ENCODE measurements around the gene SPATA16.

SPATA16 gene

GRCh38 chr3:173153631-173154030 lies 12.6 kb upstream of the SPATA16 start:
- Histone ChIP-seq H3K23ac (ENCODE audit: low read length) (no peak overlapping the region), H3K4me3 (ENCODE audit: low read length) (no peak overlapping the region), H3K4ac (ENCODE audit: low read depth, low read length) (no peak overlapping the region), H2BK15ac (replicated peaks; ENCODE audit: low read depth) (no peak overlapping the region), H3K79me2 (ENCODE audit: control insufficient read depth, insufficient read depth, low read length) (no peaks in the 10 kb centered on the region), H3K36me3 (ENCODE audit: control insufficient read depth, insufficient read depth, low read length) (no peaks in the 10 kb centered on the region), H2AK5ac (ENCODE audit: low read length) (no peak overlapping the region), H3K56ac (ENCODE audit: low read length) (no peak overlapping the region), H3K27ac (ENCODE audit: low read depth, low read length) (no peak overlapping the region), H3K27me3 (ENCODE audit: insufficient read depth, low read length, poor library complexity) (no peaks in the 10 kb centered on the region), H4K8ac (ENCODE audit: low read depth, low read length) (no peak overlapping the region), H3K4me1 (ENCODE audit: control insufficient read depth, low read depth, low read length) (no peaks in the 10 kb centered on the region), H2BK120ac (ENCODE audit: low read depth, low read length) (no peak overlapping the region), H3K4me2 (ENCODE audit: low read length) (no peak overlapping the region), H3K79me1 (ENCODE audit: low read length) (no peaks in the 10 kb centered on the region), H2BK5ac (ENCODE audit: low read length) (no peak overlapping the region), H3K18ac (ENCODE audit: low read length) (no peak overlapping the region), H4K5ac (ENCODE audit: low read length) (no peak overlapping the region), H3K9ac (ENCODE audit: low read length) (no peak overlapping the region)
- no CpG with 5 or more reads among the region's 2 CpGs for WGBS (ENCODE audit: extremely low coverage, insufficient coverage, low lambda C conversion rate)
- DNase-seq: no peak

GRCh38 chr3:173139420-173139819 lies 1.6 kb downstream of the SPATA16 start:
- no peak overlapping the region for H2AK5ac ChIP-seq (ENCODE audit: low read length)
- no peak overlapping the region for H3K56ac ChIP-seq (ENCODE audit: low read length)
- H3K27me3 ChIP-seq (ENCODE audit: insufficient read depth, low read length, poor library complexity): no peaks in the 10 kb centered on the region
- no peaks in the 10 kb centered on the region for H3K79me2 ChIP-seq (ENCODE audit: control insufficient read depth, insufficient read depth, low read length)
- WGBS (ENCODE audit: extremely low coverage, insufficient coverage, low lambda C conversion rate): no CpG with 5 or more reads among the region's 2 CpGs
- H2BK120ac ChIP-seq (ENCODE audit: low read depth, low read length): no peak overlapping the region
- H3K4me2 ChIP-seq (ENCODE audit: low read length): no peak overlapping the region
- no peak overlapping the region for H4K5ac ChIP-seq (ENCODE audit: low read length)
- no peaks in the 10 kb centered on the region for H3K36me3 ChIP-seq (ENCODE audit: control insufficient read depth, insufficient read depth, low read length)
- no peak overlapping the region for H3K4me3 ChIP-seq (ENCODE audit: low read length)
- H3K27ac ChIP-seq (ENCODE audit: low read depth, low read length): no peak overlapping the region
- H3K4ac ChIP-seq (ENCODE audit: low read depth, low read length): no peak overlapping the region
- no peak overlapping the region for H3K18ac ChIP-seq (ENCODE audit: low read length)
- no peaks in the 10 kb centered on the region for H3K4me1 ChIP-seq (ENCODE audit: control insufficient read depth, low read depth, low read length)
- H2BK15ac ChIP-seq (replicated peaks; ENCODE audit: low read depth): no peak overlapping the region
- H3K23ac ChIP-seq (ENCODE audit: low read length): no peak overlapping the region
- no peaks in the 10 kb centered on the region for H3K79me1 ChIP-seq (ENCODE audit: low read length)
- H4K8ac ChIP-seq (ENCODE audit: low read depth, low read length): no peak overlapping the region
- no peak for DNase-seq
- no peak overlapping the region for H3K9ac ChIP-seq (ENCODE audit: low read length)
- no peak overlapping the region for H2BK5ac ChIP-seq (ENCODE audit: low read length)

GRCh38 chr3:173138026-173138425 lies 3.0 kb downstream of the SPATA16 start:
- no peak overlapping the region for H2BK5ac ChIP-seq (ENCODE audit: low read length)
- no peak overlapping the region for H2BK120ac ChIP-seq (ENCODE audit: low read depth, low read length)
- H3K79me2 ChIP-seq (ENCODE audit: control insufficient read depth, insufficient read depth, low read length): no peaks in the 10 kb centered on the region
- no peak overlapping the region for H3K18ac ChIP-seq (ENCODE audit: low read length)
- H3K4me2 ChIP-seq (ENCODE audit: low read length): no peak overlapping the region
- H4K8ac ChIP-seq (ENCODE audit: low read depth, low read length): no peak overlapping the region
- no peak overlapping the region for H4K5ac ChIP-seq (ENCODE audit: low read length)
- no peaks in the 10 kb centered on the region for H3K36me3 ChIP-seq (ENCODE audit: control insufficient read depth, insufficient read depth, low read length)
- H2AK5ac ChIP-seq (ENCODE audit: low read length): no peak overlapping the region
- H3K27ac ChIP-seq (ENCODE audit: low read depth, low read length): no peak overlapping the region
- no peak overlapping the region for H3K4me3 ChIP-seq (ENCODE audit: low read length)
- H3K27me3 ChIP-seq (ENCODE audit: insufficient read depth, low read length, poor library complexity): no peaks in the 10 kb centered on the region
- H3K56ac ChIP-seq (ENCODE audit: low read length): no peak overlapping the region
- DNase-seq: no peak
- no peak overlapping the region for H3K23ac ChIP-seq (ENCODE audit: low read length)
- H2BK15ac ChIP-seq (replicated peaks; ENCODE audit: low read depth): no peak overlapping the region
- H3K9ac ChIP-seq (ENCODE audit: low read length): no peak overlapping the region
- H3K4me1 ChIP-seq (ENCODE audit: control insufficient read depth, low read depth, low read length): no peaks in the 10 kb centered on the region
- WGBS (ENCODE audit: extremely low coverage, insufficient coverage, low lambda C conversion rate): no CpG with 5 or more reads among the region's 3 CpGs
- H3K4ac ChIP-seq (ENCODE audit: low read depth, low read length): no peak overlapping the region
- H3K79me1 ChIP-seq (ENCODE audit: low read length): no peaks in the 10 kb centered on the region

- H3K56ac ChIP-seq (ENCODE audit: low read length): no peak overlapping the region
- no peaks in the 10 kb centered on the region for H3K79me1 ChIP-seq (ENCODE audit: low read length)
- no peak overlapping the region for H2AK5ac ChIP-seq (ENCODE audit: low read length)
- no peak overlapping the region for H3K27ac ChIP-seq (ENCODE audit: low read depth, low read length)
- no peak overlapping the region for H3K23ac ChIP-seq (ENCODE audit: low read length)
- H3K4me2 ChIP-seq (ENCODE audit: low read length): no peak overlapping the region
- no peak overlapping the region for H2BK5ac ChIP-seq (ENCODE audit: low read length)
- no peak overlapping the region for H4K5ac ChIP-seq (ENCODE audit: low read length)
- no peak for DNase-seq
- H3K4ac ChIP-seq (ENCODE audit: low read depth, low read length): no peak overlapping the region
- no peaks in the 10 kb centered on the region for H3K27me3 ChIP-seq (ENCODE audit: insufficient read depth, low read length, poor library complexity)
- H3K4me1 ChIP-seq (ENCODE audit: control insufficient read depth, low read depth, low read length): no peaks in the 10 kb centered on the region
- H3K36me3 ChIP-seq (ENCODE audit: control insufficient read depth, insufficient read depth, low read length): no peaks in the 10 kb centered on the region
- H3K9ac ChIP-seq (ENCODE audit: low read length): no peak overlapping the region
- H3K79me2 ChIP-seq (ENCODE audit: control insufficient read depth, insufficient read depth, low read length): no peaks in the 10 kb centered on the region
- H2BK120ac ChIP-seq (ENCODE audit: low read depth, low read length): no peak overlapping the region
- H2BK15ac ChIP-seq (replicated peaks; ENCODE audit: low read depth): no peak overlapping the region
- no peak overlapping the region for H3K18ac ChIP-seq (ENCODE audit: low read length)
- H4K8ac ChIP-seq (ENCODE audit: low read depth, low read length): no peak overlapping the region
- H3K4me3 ChIP-seq (ENCODE audit: low read length): no peak overlapping the region
- WGBS (ENCODE audit: extremely low coverage, insufficient coverage, low lambda C conversion rate): no CpG with 5 or more reads among the region's 2 CpGs
These were observed 6.0 kb downstream of the SPATA16 start for GRCh38 chr3:173135059-173135458.

DNA sequence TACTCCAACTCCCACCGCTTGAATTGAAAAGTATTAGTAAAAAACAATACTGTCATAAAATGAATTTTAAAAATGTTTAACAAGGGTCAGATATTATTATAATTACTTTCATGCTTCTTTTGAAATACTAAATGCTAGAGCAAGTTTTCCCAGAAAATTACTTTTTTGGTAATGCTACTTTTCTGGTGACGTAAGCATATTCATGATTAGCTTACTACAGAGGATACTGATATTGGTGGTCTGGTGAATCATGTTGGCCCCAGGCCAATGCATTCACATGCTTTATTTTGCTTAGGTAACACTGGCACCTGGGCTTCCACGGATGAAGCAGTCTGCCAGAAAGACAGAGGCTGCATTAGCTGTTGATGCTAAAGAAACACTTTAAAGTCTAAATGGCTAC lies 12.4 kb downstream of the SPATA16 start:
- Histone ChIP-seq H2AK5ac (ENCODE audit: low read length) (no peak overlapping the region), H3K4ac (ENCODE audit: low read depth, low read length) (no peak overlapping the region), H3K4me2 (ENCODE audit: low read length) (no peak overlapping the region), H3K79me2 (ENCODE audit: control insufficient read depth, insufficient read depth, low read length) (no peaks in the 10 kb centered on the region), H3K18ac (ENCODE audit: low read length) (no peak overlapping the region), H3K4me1 (ENCODE audit: control insufficient read depth, low read depth, low read length) (no peaks in the 10 kb centered on the region), H2BK120ac (ENCODE audit: low read depth, low read length) (no peak overlapping the region), H3K9ac (ENCODE audit: low read length) (no peak overlapping the region), H3K23ac (ENCODE audit: low read length) (no peak overlapping the region), H2BK5ac (ENCODE audit: low read length) (no peak overlapping the region), H2BK15ac (replicated peaks; ENCODE audit: low read depth) (no peak overlapping the region), H3K27me3 (ENCODE audit: insufficient read depth, low read length, poor library complexity) (no peaks in the 10 kb centered on the region), H3K36me3 (ENCODE audit: control insufficient read depth, insufficient read depth, low read length) (no peaks in the 10 kb centered on the region), H3K79me1 (ENCODE audit: low read length) (no peaks in the 10 kb centered on the region), H3K27ac (ENCODE audit: low read depth, low read length) (no peak overlapping the region), H4K5ac (ENCODE audit: low read length) (no peak overlapping the region), H4K8ac (ENCODE audit: low read depth, low read length) (no peak overlapping the region), H3K56ac (ENCODE audit: low read length) (no peak overlapping the region), H3K4me3 (ENCODE audit: low read length) (no peak overlapping the region)
- DNase-seq: no peak
- WGBS (ENCODE audit: extremely low coverage, insufficient coverage, low lambda C conversion rate): no CpG with 5 or more reads among the region's 3 CpGs

DNA sequence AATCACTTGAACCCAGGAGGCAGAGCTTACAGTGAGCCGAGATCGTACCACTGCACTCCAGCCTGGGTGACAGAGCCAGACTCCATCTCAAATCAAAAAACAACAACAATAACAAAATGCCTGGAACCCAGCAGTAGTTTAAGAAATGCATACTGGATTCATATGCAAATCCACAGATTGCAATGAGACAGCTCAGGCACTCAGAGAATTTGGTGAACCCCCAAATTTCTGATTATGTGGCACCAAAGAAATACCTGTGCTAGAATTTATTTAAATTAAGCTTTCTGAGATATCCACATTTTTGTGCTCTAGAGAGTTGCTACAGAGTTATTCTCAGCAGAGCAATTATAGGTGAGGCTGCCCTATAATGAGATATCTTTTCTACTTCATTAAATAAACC lies 29.7 kb downstream of the SPATA16 start:
- Histone ChIP-seq H3K4me2 (ENCODE audit: low read length) (no peak overlapping the region), H3K79me1 (ENCODE audit: low read length) (no peaks in the 10 kb centered on the region), H2BK15ac (replicated peaks; ENCODE audit: low read depth) (no peak overlapping the region), H3K4me3 (ENCODE audit: low read length) (no peak overlapping the region), H3K56ac (ENCODE audit: low read length) (no peak overlapping the region), H3K27ac (ENCODE audit: low read depth, low read length) (no peak overlapping the region), H3K79me2 (ENCODE audit: control insufficient read depth, insufficient read depth, low read length) (no peaks in the 10 kb centered on the region), H3K27me3 (ENCODE audit: insufficient read depth, low read length, poor library complexity) (no peaks in the 10 kb centered on the region), H3K9ac (ENCODE audit: low read length) (no peak overlapping the region), H3K36me3 (ENCODE audit: control insufficient read depth, insufficient read depth, low read length) (no peaks in the 10 kb centered on the region), H4K8ac (ENCODE audit: low read depth, low read length) (no peak overlapping the region), H4K5ac (ENCODE audit: low read length) (no peak overlapping the region), H2AK5ac (ENCODE audit: low read length) (no peak overlapping the region), H3K18ac (ENCODE audit: low read length) (no peak overlapping the region), H3K4me1 (ENCODE audit: control insufficient read depth, low read depth, low read length) (no peaks in the 10 kb centered on the region), H2BK5ac (ENCODE audit: low read length) (no peak overlapping the region), H3K23ac (ENCODE audit: low read length) (no peak overlapping the region), H2BK120ac (ENCODE audit: low read depth, low read length) (no peak overlapping the region), H3K4ac (ENCODE audit: low read depth, low read length) (no peak overlapping the region)
- no peak for DNase-seq
- no CpG with 5 or more reads among the region's 2 CpGs for WGBS (ENCODE audit: extremely low coverage, insufficient coverage, low lambda C conversion rate)

Data from mesendoderm (in vitro differentiated cells).